Cardiac muscle cell (in vitro differentiated cells and primary cell): ENCODE results near the gene NCAN. TPM values are rescaled to one million over a fixed set of nuclear protein-coding genes. Genes with fewer than 3 reads are reported as not detected.

ENCODE experiments used
- DNase-seq, 2 donors: peaks; one replicate each; pipeline versions ENCODE4 v3.0.0 to v3.0.0-alpha.2; 2010 to 2017; ENCODE audit warnings: low read depth in 1 of 2, low spot score in 1 of 2
- H3K27ac ChIP-seq: fragments of 200-600 bp; sonication (generic); 2 replicates; pipeline ENCODE4 v1.5.1; 2016
- H3K27me3 ChIP-seq: fragments of 200-600 bp; sonication (generic); 2 replicates; pipeline ENCODE4 v1.6.0; 2016; ENCODE audit warnings: control low read depth
- H3K36me3 ChIP-seq: fragments of 200-600 bp; sonication (generic); 2 replicates; pipeline ENCODE4 v1.5.1; 2016; ENCODE audit warnings: control low read depth
- H3K4me1 ChIP-seq: fragments of 200-600 bp; sonication (generic); 2 replicates; pipeline ENCODE4 v1.8.1; 2017; ENCODE audit warnings: low read depth, mild to moderate bottlenecking, mixed run types
- H3K4me3 ChIP-seq: fragments of 200-600 bp; sonication (generic); 2 replicates; pipeline ENCODE4 v1.5.1; 2016; ENCODE audit warnings: mild to moderate bottlenecking
- H3K9me3 ChIP-seq: fragments of 200-600 bp; sonication (generic); 2 replicates; pipeline ENCODE4 v1.5.1; 2017; ENCODE audit warnings: low read depth, mild to moderate bottlenecking, control low read depth
- polyA plus RNA-seq: library from polyadenylated mRNA; unstranded; fragments of >200 nt; fragmentation: Nextera tagmentation; extraction: Ambion mirVana; gene quantifications from 2 replicates; pipeline ENCODE4 v1.2.1, GENCODE V29; 2016
- total RNA-seq: library from RNA; depleted of rRNA; stranded (reverse); fragments of >200 nt; gene quantifications from 2 replicates; pipeline ENCODE4 v1.2.3, GENCODE V29; 2016
- TF ChIP-seq, protein P1 (sequence below): IDR thresholded peaks from 2 replicates; pipeline ENCODE4 v1.5.1; 2012; ENCODE audit warnings: low read depth, mild to moderate bottlenecking, low read length

Gene NCAN
- total and polyA plus RNA-seq, 2 experiments from 2014 or later, result 0.36 TPM; not detected in 1

DNA sequence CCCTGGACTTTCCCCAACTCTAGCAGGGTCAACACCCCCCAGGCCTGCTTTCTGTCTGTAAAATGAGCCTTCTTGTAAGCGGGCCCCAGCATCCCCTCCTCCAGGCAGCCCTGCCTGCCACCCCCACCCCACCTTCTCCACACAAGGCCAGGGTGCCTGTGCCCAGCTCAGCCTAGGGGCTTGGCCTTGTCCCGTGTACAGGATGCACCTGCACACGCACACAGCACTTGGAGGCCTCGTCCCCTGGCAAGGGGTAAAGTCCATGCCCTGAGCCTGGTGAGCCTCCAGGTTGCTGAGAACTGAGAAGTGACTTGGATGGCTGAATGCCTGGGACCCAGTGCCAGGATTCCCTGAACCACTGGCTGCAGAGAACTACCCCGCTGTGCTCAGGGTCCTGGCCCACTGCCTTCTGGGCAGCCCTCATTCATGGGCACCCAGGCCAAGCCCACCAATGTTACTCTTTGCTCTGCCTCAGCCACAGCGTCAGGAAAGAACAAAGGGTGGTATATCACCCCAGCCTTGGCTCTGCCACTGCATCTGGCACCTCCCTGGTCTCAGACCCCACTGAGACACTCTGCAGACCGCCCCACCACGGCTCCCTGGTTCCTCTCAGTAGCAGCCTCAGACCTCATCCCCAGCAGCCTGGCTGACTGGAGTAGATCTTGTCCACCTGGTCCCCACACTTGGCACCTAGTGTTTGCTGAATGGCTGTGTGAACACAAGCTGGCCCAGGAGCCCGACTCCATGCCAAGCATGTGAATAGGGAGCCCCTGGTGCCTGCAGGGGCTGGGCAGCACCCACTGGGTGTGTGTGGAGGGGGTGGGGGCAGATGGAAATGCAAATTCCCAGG, 63.2 kb downstream of the NCAN start:
- DNase-seq, result no peak

DNA sequence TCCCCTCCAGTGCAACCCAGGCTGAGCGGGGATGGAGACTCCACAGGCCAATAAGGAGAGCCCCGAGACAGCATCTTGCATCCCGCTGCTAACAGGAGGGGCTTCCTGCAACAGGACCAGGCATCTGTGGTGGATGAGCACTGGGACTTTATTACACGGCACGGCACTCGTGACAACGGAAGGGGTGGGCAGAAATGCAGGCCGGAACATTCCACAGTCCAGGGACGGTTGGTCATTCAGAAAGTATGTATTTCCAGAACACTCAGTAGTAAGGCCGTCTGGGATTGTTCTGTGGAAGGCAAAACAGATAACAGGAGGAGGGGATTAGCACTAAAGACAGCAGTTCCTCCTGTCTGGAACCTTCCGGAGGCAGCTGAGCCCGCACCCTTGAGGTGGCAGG, 64.6 kb downstream of the NCAN start:
- no peaks in the 10 kb centered on the region for H3K4me1 ChIP-seq
- H3K27me3 ChIP-seq, result no peaks in the 10 kb centered on the region
- H3K9me3 ChIP-seq, result no peaks in the 10 kb centered on the region
- DNase-seq, result peak in 1 of 2 donors; percentile 69
- H3K27ac ChIP-seq, result no peak overlapping the region
- no peak overlapping the region for H3K4me3 ChIP-seq
- H3K36me3 ChIP-seq, result peaks cover 19% of the 10 kb centered on the region
- TF ChIP-seq, protein P1, sequence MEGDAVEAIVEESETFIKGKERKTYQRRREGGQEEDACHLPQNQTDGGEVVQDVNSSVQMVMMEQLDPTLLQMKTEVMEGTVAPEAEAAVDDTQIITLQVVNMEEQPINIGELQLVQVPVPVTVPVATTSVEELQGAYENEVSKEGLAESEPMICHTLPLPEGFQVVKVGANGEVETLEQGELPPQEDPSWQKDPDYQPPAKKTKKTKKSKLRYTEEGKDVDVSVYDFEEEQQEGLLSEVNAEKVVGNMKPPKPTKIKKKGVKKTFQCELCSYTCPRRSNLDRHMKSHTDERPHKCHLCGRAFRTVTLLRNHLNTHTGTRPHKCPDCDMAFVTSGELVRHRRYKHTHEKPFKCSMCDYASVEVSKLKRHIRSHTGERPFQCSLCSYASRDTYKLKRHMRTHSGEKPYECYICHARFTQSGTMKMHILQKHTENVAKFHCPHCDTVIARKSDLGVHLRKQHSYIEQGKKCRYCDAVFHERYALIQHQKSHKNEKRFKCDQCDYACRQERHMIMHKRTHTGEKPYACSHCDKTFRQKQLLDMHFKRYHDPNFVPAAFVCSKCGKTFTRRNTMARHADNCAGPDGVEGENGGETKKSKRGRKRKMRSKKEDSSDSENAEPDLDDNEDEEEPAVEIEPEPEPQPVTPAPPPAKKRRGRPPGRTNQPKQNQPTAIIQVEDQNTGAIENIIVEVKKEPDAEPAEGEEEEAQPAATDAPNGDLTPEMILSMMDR, result no peak

More for the DNA sequence above, 63.2 kb downstream of the NCAN start:
- H3K4me1 ChIP-seq, result no peaks in the 10 kb centered on the region
- H3K27ac ChIP-seq, result no peak overlapping the region
- H3K27me3 ChIP-seq, result no peaks in the 10 kb centered on the region
- H3K36me3 ChIP-seq, result peaks cover 19% of the 10 kb centered on the region
- TF ChIP-seq, protein P1, result no peak
- no peak overlapping the region for H3K4me3 ChIP-seq
- H3K9me3 ChIP-seq, result no peaks in the 10 kb centered on the region

DNA sequence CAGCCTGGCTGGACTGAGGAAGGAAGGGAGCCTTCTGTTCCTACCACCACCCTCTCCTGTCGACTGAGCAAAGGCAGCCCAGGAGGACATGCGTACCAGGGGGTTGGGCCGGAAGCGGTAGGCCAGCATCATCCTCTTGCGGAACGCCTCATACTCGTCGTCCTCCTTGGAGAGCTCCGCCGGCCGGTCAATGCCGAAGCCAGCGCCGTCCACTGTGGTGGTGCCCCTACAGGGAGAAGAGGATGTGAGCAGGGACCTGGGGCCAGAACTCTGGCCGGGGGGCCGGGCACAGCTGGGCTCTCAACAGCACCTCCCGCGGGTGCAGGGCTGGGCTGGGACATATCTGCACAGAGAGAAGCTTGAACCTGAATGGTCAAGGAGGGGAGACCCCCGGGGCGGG, 65.1 kb downstream of the NCAN start:
- TF ChIP-seq, protein P1, result no peak
- H3K9me3 ChIP-seq, result no peaks in the 10 kb centered on the region
- no peak for DNase-seq
- no peak overlapping the region for H3K27ac ChIP-seq
- H3K36me3 ChIP-seq, result peaks cover 19% of the 10 kb centered on the region
- no peaks in the 10 kb centered on the region for H3K27me3 ChIP-seq
- no peaks in the 10 kb centered on the region for H3K4me1 ChIP-seq
- no peak overlapping the region for H3K4me3 ChIP-seq

DNA sequence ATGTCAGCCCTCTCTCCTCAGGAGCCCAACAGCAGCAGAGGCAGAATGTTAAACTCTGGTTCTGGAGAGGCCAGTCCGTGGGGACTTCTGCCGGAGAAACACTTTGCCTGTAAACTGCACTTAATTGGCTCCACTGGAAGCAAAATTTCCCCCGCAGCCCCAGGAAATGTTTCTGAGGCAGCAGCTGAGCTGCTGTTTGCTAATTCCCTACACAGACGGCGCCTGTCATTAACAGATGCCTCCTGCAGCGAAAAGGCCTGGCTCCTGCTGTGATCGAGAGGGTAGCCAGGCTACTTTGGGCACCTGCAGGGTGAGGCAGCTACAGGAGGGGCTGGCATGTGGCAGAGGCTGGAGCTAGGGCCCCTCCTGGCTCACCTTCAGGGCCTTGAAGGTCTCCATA, 66.6 kb downstream of the NCAN start:
- H3K4me1 ChIP-seq, result no peaks in the 10 kb centered on the region
- H3K4me3 ChIP-seq, result no peak overlapping the region
- no peaks in the 10 kb centered on the region for H3K27me3 ChIP-seq
- H3K27ac ChIP-seq, result no peak overlapping the region
- TF ChIP-seq, protein P1, result no peak
- no peak for DNase-seq
- peaks cover 21% of the 10 kb centered on the region for H3K36me3 ChIP-seq
- no peaks in the 10 kb centered on the region for H3K9me3 ChIP-seq

DNA sequence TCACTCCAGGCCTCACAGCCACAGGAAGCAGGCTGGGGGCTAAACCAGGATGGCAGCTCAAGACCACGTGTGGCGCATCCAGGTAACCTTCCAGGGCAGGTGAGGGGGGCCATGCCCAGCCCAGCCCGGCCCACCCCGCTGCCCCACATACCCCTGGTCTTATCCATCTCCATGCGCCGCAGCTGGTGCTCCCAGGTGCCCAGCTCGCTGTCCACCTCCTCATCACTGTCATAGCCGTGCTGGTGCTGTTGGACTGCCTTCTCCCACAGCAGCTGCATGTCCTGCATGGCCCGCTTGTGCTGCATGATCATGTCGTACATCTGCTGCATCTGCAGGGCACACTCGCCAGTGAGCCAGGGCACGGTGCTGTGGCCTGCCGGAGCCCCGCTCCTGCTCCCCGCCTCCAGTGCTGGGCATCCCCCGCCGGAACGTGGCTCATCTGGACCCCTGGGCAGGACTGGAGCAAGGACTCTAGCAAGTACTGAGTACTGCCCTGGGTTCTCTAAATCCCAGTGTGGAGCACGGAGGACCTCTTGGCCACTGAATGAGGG, 67.4 kb downstream of the NCAN start:
- no peak for DNase-seq
- Histone ChIP-seq H3K4me1 (no peaks in the 10 kb centered on the region), H3K9me3 (no peaks in the 10 kb centered on the region), H3K36me3 (peaks cover 26% of the 10 kb centered on the region), H3K27me3 (no peaks in the 10 kb centered on the region), H3K4me3 (no peak overlapping the region), H3K27ac (no peak overlapping the region)
- TF ChIP-seq, protein P1, result no peak
